ENCODE measurements around the gene OPA3. TPM values are rescaled to one million over a fixed set of nuclear protein-coding genes. Genes with fewer than 3 reads are reported as not detected.
A peak's percentile ranks its signal among the peaks of the same experiment; 100 is the strongest.

The OPA3 gene
- total and polyA plus RNA-seq, 4 donors: 3.5 to 13.6 (median 7.7) TPM

DNA sequence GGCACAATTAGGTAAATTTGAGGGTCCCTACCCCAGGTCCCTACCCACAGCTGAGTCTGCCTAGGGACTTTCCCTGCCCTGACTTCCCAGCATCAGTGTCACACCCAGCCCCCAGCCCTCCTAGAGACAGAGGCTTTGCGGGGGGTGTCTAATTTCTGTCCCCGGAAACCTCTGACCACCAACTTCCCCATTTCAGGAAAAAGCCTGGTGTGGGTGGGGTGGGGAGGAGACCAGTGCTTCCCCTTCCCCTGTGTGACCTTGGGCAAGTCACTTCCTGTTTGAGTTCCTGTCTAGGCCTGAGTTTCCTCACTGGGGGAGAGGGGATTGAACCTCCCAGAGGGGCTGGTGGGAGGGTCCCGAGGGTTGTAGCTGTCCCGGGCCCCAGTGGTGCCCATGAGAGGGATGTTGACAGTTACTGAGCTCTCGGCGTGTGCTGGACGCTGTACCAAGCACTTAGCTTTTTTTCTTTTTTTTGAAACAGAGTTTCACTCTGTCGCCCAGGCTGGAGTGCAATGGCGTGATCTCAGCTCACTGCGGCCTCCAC lies 69.4 kb downstream of the OPA3 start:
- no peaks in the 10 kb centered on the region for H3K9me3 ChIP-seq (ENCODE audit: control insufficient read depth in 4 of 4, insufficient read depth in 3 of 4, low read length in 3 of 4)
- H3K27me3 ChIP-seq (ENCODE audit: control insufficient read depth in 3 of 3, insufficient read depth in 3 of 3, low read length in 2 of 3): no peaks in the 10 kb centered on the region
- ATAC-seq (ENCODE audit: insufficient read depth, low FRiP score) (peak; percentile 63), DNase-seq (peak in 1 of 3 donors; percentile 29)
- no peak overlapping the region for H3K9ac ChIP-seq (ENCODE audit: insufficient read depth in 1 of 2, low read length in 2 of 2)
- TF ChIP-seq, protein P1, sequence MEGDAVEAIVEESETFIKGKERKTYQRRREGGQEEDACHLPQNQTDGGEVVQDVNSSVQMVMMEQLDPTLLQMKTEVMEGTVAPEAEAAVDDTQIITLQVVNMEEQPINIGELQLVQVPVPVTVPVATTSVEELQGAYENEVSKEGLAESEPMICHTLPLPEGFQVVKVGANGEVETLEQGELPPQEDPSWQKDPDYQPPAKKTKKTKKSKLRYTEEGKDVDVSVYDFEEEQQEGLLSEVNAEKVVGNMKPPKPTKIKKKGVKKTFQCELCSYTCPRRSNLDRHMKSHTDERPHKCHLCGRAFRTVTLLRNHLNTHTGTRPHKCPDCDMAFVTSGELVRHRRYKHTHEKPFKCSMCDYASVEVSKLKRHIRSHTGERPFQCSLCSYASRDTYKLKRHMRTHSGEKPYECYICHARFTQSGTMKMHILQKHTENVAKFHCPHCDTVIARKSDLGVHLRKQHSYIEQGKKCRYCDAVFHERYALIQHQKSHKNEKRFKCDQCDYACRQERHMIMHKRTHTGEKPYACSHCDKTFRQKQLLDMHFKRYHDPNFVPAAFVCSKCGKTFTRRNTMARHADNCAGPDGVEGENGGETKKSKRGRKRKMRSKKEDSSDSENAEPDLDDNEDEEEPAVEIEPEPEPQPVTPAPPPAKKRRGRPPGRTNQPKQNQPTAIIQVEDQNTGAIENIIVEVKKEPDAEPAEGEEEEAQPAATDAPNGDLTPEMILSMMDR (IDR thresholded peaks at IDR 0.05; ENCODE audit: control extremely low read depth, extremely low read depth): no peak
- peaks cover under 1 to 26% (median 5%) of the 10 kb centered on the region in 4 donors for H3K36me3 ChIP-seq (ENCODE audit: control insufficient read depth in 4 of 4, insufficient read depth in 4 of 4, low read length in 4 of 4)
- H3K4me1 ChIP-seq (ENCODE audit: control insufficient read depth in 5 of 5, insufficient read depth in 5 of 5, low read length in 5 of 5): peaks cover 0 to 15% (median 3%) of the 10 kb centered on the region in 5 donors
- H3K4me3 ChIP-seq: no peak overlapping the region
- WGBS, 2 donors: 31 to 54% methylated on average over 10 of the region's 10 CpGs
- peak overlapping the region; percentile 36 to 75 for H3K27ac ChIP-seq (ENCODE audit: low read depth in 1 of 2, low read length in 1 of 2)

DNA sequence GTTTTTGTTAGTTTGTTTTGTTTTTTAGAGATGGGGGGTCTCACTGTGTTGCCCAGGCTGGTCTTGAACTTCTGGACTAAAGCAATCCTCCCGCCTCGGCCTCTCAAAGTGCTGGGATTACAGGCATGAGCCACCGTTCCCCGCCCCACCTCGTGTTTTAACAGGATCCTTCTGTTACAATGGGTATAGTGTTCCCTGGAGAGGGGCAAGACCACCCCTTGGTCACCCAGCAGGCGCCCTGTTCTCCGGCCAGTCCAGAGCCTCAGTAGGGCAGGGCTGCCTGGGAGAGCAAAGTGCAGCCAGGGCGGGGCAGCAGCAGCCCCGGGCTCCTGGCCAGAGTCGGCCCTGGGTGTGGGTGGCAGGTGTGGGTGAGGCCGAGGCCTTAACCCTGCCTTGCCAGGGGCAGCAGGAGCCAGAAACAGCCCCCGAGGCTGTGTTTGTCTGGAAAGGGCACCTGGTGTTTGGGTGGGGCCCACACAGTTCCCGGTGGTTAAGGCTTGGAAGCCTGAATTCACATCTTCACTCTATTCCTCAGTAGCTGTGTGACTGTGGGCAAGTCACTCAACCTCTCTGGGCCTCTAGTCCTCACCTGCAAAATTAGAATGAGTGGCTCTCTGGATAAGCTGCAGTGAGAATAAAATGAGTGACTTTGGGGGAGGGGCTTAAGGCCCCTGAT lies 70.1 kb downstream of the OPA3 start:
- Histone ChIP-seq H3K27me3 (ENCODE audit: control insufficient read depth in 3 of 3, insufficient read depth in 3 of 3, low read length in 2 of 3) (no peaks in the 10 kb centered on the region), H3K9ac (ENCODE audit: insufficient read depth in 1 of 2, low read length in 2 of 2) (no peak overlapping the region), H3K4me1 (ENCODE audit: control insufficient read depth in 5 of 5, insufficient read depth in 5 of 5, low read length in 5 of 5) (peaks cover 3 to 17% (median 3%) of the 10 kb centered on the region in 5 donors), H3K4me3 (no peak overlapping the region), H3K9me3 (ENCODE audit: control insufficient read depth in 4 of 4, insufficient read depth in 3 of 4, low read length in 3 of 4) (no peaks in the 10 kb centered on the region), H3K36me3 (ENCODE audit: control insufficient read depth in 4 of 4, insufficient read depth in 4 of 4, low read length in 4 of 4) (peaks cover 0 to 22% (median 4%) of the 10 kb centered on the region in 4 donors), H3K27ac (ENCODE audit: low read depth in 1 of 2, low read length in 1 of 2) (peak overlapping the region; percentile 36 to 75)
- ATAC-seq (ENCODE audit: insufficient read depth, low FRiP score) (peak; percentile 43), DNase-seq (no peak)
- TF ChIP-seq, protein P1 (IDR thresholded peaks at IDR 0.05; ENCODE audit: control extremely low read depth, extremely low read depth): no peak
- WGBS, 2 donors: 39 to 46% methylated on average over 13 of the region's 13 CpGs

DNA sequence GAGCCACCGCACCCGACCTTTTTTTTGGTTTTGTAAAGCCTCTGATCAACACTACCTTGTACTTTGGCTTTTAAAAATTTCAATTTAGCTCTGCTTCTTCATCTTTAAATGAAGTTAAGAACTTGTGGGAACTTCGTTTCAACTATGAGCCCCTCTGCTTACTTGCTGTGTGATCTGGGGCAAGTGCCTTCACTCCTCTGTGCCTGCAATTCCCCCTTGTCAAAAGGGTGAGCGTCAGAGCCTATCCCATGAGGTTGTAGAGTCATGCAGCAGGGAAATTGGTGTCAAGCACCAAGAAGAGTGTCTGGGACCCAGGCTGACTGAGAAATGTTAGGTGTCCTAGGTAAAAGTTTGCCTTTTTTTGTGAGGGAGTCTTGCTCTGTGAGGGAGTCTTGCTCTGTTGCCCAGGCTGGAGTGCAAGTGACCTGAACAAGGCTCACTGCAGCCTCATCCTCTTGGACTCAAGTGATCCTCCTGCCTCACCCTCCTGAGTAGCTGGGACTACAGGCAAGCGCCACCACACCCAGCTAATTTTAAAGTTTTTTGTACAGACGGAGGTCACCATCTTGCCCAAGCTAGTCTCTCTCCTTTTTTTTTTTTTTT lies 71.6 kb downstream of the OPA3 start:
- Histone ChIP-seq H3K4me3 (no peak overlapping the region), H3K9ac (ENCODE audit: insufficient read depth in 1 of 2, low read length in 2 of 2) (no peak overlapping the region), H3K9me3 (ENCODE audit: control insufficient read depth in 4 of 4, insufficient read depth in 3 of 4, low read length in 3 of 4) (no peaks in the 10 kb centered on the region), H3K4me1 (ENCODE audit: control insufficient read depth in 5 of 5, insufficient read depth in 5 of 5, low read length in 5 of 5) (peaks cover 3 to 19% (median 12%) of the 10 kb centered on the region in 5 donors), H3K27ac (ENCODE audit: low read depth in 1 of 2, low read length in 1 of 2) (peak overlapping the region in 1 of 2 donors; percentile 1), H3K27me3 (ENCODE audit: control insufficient read depth in 3 of 3, insufficient read depth in 3 of 3, low read length in 2 of 3) (no peaks in the 10 kb centered on the region), H3K36me3 (ENCODE audit: control insufficient read depth in 4 of 4, insufficient read depth in 4 of 4, low read length in 4 of 4) (peaks cover 0 to 17% (median 3%) of the 10 kb centered on the region in 4 donors)
- WGBS, 2 donors: 86 to 92% methylated on average over 6 of the region's 6 CpGs
- no peak for ATAC-seq (ENCODE audit: insufficient read depth, low FRiP score)
- TF ChIP-seq, protein P1 (IDR thresholded peaks at IDR 0.05; ENCODE audit: control extremely low read depth, extremely low read depth): no peak
- no peak for DNase-seq
